Activated CD4-positive, alpha-beta memory T cell treated with anti-CD3 and anti-CD28 coated beads, Interleukin-2, amount 10 ng/mL, durations not matched to agents 7 days and 5 days (primary cell): ENCODE data around the gene TMEM220. TPM values are rescaled to one million over a fixed set of nuclear protein-coding genes. Genes with fewer than 3 reads are reported as not detected.
"Not testable (repeated sequence)": the region's sequence is repeated elsewhere in the genome, so short reads cannot be mapped to it uniquely, and the experiment has no call there.

Source experiments
- CTCF ChIA-PET: fragments of 350-600 bp; sonication (Branson Sonifier 250); formaldehyde crosslinking; loops from one replicate; lab custom pipeline; 2021; ENCODE audit warnings: antibody characterized with exemption, inconsistent platforms; lab: Charles Lee
- POLR2A ChIA-PET: fragments of 350-600 bp; sonication (Branson Sonifier 250); formaldehyde crosslinking; loops from one replicate; lab custom pipeline; 2021; ENCODE audit warnings: antibody characterized with exemption; lab: Charles Lee
- DNase-seq: peaks from one replicate; pipeline ENCODE4 v3.0.0-alpha.2; 2020
- H3K27ac Mint-ChIP-seq: one replicate; pipeline ENCODE4 v1.8.0; 2021; ENCODE audit warnings: mild to moderate bottlenecking, mixed read lengths
- H3K27me3 Mint-ChIP-seq: one replicate; pipeline ENCODE4 v1.8.0; 2021; ENCODE audit warnings: mixed read lengths
- H3K36me3 Mint-ChIP-seq: one replicate; pipeline ENCODE4 v1.8.0; 2021; ENCODE audit warnings: low read depth, mixed read lengths
- H3K4me1 Mint-ChIP-seq: one replicate; pipeline ENCODE4 v1.8.0; 2021; ENCODE audit warnings: mixed read lengths
- H3K4me3 Mint-ChIP-seq: one replicate; pipeline ENCODE4 v1.8.0; 2021; ENCODE audit warnings: mild to moderate bottlenecking, mixed read lengths
- H3K9me3 Mint-ChIP-seq: one replicate; pipeline ENCODE4 v1.8.0; 2021; ENCODE audit warnings: mixed read lengths
- total RNA-seq, 2 experiments: library from RNA; stranded (reverse); gene quantifications; one replicate each; pipeline ENCODE4 v1.2.3, GENCODE V29; 2021

Gene TMEM220
- total RNA-seq, 2 experiments from 2014 or later, result 0.10 to 0.78 TPM

GRCh38 chr17:10702574-10702973, 27.2 kb downstream of the TMEM220 start:
- Mint-ChIP-seq H3K27ac (no peak overlapping the region), H3K27me3 (no peaks in the 10 kb centered on the region), H3K9me3 (no peaks in the 10 kb centered on the region), H3K4me3 (no peak overlapping the region), H3K4me1 (peaks cover 50% of the 10 kb centered on the region), H3K36me3 (peaks cover 28% of the 10 kb centered on the region)
- ChIA-PET CTCF (interaction anchor here (2.3 kb wide), 1 partner anchor 35 kb away, joined by 7 read pairs; no protein-coding TSS in a partner anchor), POLR2A (no interaction called here)
- no peak for DNase-seq

GRCh38 chr17:10699856-10700255, 30.0 kb downstream of the TMEM220 start:
- peak overlapping the region; percentile 54 for H3K4me3 Mint-ChIP-seq
- H3K9me3 Mint-ChIP-seq, result no peaks in the 10 kb centered on the region
- H3K4me1 Mint-ChIP-seq, result peaks cover 58% of the 10 kb centered on the region
- H3K36me3 Mint-ChIP-seq, result peaks cover 24% of the 10 kb centered on the region
- peak overlapping the region; percentile 70 for H3K27ac Mint-ChIP-seq
- ChIA-PET CTCF (interaction anchor here (0.6 to 1.3 kb wide), 5 partner anchors 11 to 377 kb away, joined by 3 to 5 read pairs (median 3); no protein-coding TSS in a partner anchor), POLR2A (interaction anchor here (0.6 to 1.4 kb wide), 3 partner anchors 10 to 36 kb away, joined by 3 to 5 read pairs (median 3); no protein-coding TSS in a partner anchor)
- DNase-seq, result peak; percentile 26
- H3K27me3 Mint-ChIP-seq, result no peaks in the 10 kb centered on the region

- DNase-seq, result no peak
- CTCF ChIA-PET, result no interaction called here
Measured at GRCh38 chr17:10698096-10698818, 31.6 kb downstream of the TMEM220 start.

GRCh38 chr17:10697092-10698081, 32.4 kb downstream of the TMEM220 start, which contains the start of the genes ADPRM and SCO1:
ADPRM (plus strand) TSS chr17:10697594; CDS start chr17:10704927, 7,333 bp downstream.
SCO1 (minus strand) TSS chr17:10697533; CDS start chr17:10697507, 26 bp downstream.
- H3K9me3 Mint-ChIP-seq, result no peaks in the 10 kb centered on the region
- DNase-seq, result peak; percentile 92
- H3K4me3 Mint-ChIP-seq, result peak within 1 kb of the TSS; percentile 94
- ChIA-PET CTCF (interaction anchor here (2.4 to 3.9 kb wide), 2 partner anchors 14 to 40 kb away, joined by 5 to 23 read pairs; no protein-coding TSS in a partner anchor), POLR2A (interaction anchor here (1.0 to 1.2 kb wide), 4 partner anchors 9 to 1300 kb away, joined by 3 to 4 read pairs (median 4); partner anchors contain the start of genes TMEM220 and ZNF18)
- peaks cover 59% of the 10 kb centered on the region for H3K4me1 Mint-ChIP-seq
- no peaks in the 10 kb centered on the region for H3K27me3 Mint-ChIP-seq
- peak within 1 kb of the TSS; percentile 92 for H3K27ac Mint-ChIP-seq
- H3K36me3 Mint-ChIP-seq, result peaks cover 43% of the 10 kb centered on the region

More at GRCh38 chr17:10698096-10698818, 31.6 kb downstream of the TMEM220 start:
- H3K4me1 Mint-ChIP-seq, result peaks cover 63% of the 10 kb centered on the region
- H3K36me3 Mint-ChIP-seq, result peaks cover 34% of the 10 kb centered on the region
- POLR2A ChIA-PET, result interaction anchor here (1.0 to 1.2 kb wide), 2 partner anchors 45 to 1299 kb away, joined by 3 read pairs; partner anchors contain the start of gene ZNF18
- peak overlapping the region; percentile 92 for H3K27ac Mint-ChIP-seq
- no peaks in the 10 kb centered on the region for H3K27me3 Mint-ChIP-seq
- peak overlapping the region; percentile 94 for H3K4me3 Mint-ChIP-seq
- no peaks in the 10 kb centered on the region for H3K9me3 Mint-ChIP-seq

GRCh38 chr17:10695875-10696407, 33.9 kb downstream of the TMEM220 start:
- ChIA-PET POLR2A (interaction anchor here (1.0 to 1.2 kb wide), 3 partner anchors 8 to 1302 kb away, joined by 4 read pairs; partner anchors contain the start of genes TMEM220 and ZNF18), CTCF (interaction anchor here (0.9 to 3.9 kb wide), 4 partner anchors 13 to 78 kb away, joined by 3 to 23 read pairs (median 6); no protein-coding TSS in a partner anchor)
- H3K4me1 Mint-ChIP-seq, result peaks cover 54% of the 10 kb centered on the region
- H3K27ac Mint-ChIP-seq, H3K9me3 Mint-ChIP-seq, DNase-seq, H3K27me3 Mint-ChIP-seq: not testable (repeated sequence)
- peak overlapping the region; percentile 94 for H3K4me3 Mint-ChIP-seq
- H3K36me3 Mint-ChIP-seq, result peaks cover 48% of the 10 kb centered on the region

- ChIA-PET CTCF (interaction anchor here (1.4 kb wide), 1 partner anchor 57 kb away, joined by 5 read pairs; no protein-coding TSS in a partner anchor), POLR2A (interaction anchor here (1.3 kb wide), 1 partner anchor 9 kb away, joined by 4 read pairs; no protein-coding TSS in a partner anchor)
- Mint-ChIP-seq H3K4me1 (peaks cover 21% of the 10 kb centered on the region), H3K27ac (no peak overlapping the region), H3K36me3 (peaks cover 63% of the 10 kb centered on the region), H3K9me3 (no peaks in the 10 kb centered on the region), H3K27me3 (no peaks in the 10 kb centered on the region), H3K4me3 (no peak overlapping the region)
- DNase-seq, result no peak
Measured at GRCh38 chr17:10687499-10687898, 42.3 kb downstream of the TMEM220 start.

GRCh38 chr17:10683853-10684252, 46.0 kb downstream of the TMEM220 start:
- Mint-ChIP-seq H3K27ac (no peak overlapping the region), H3K4me3 (no peak overlapping the region), H3K9me3 (no peaks in the 10 kb centered on the region), H3K36me3 (peaks cover 58% of the 10 kb centered on the region), H3K27me3 (no peaks in the 10 kb centered on the region), H3K4me1 (peaks cover 5% of the 10 kb centered on the region)
- POLR2A ChIA-PET, result no interaction called here
- no peak for DNase-seq
- CTCF ChIA-PET, result interaction anchor here (1.3 to 5.3 kb wide), 7 partner anchors 8 to 69 kb away, joined by 3 to 23 read pairs (median 5); no protein-coding TSS in a partner anchor

GRCh38 chr17:10681866-10682446, 47.9 kb downstream of the TMEM220 start:
- Mint-ChIP-seq H3K36me3 (peaks cover 51% of the 10 kb centered on the region), H3K9me3 (no peaks in the 10 kb centered on the region), H3K4me3 (no peak overlapping the region), H3K27ac (no peak overlapping the region), H3K27me3 (no peaks in the 10 kb centered on the region), H3K4me1 (no peaks in the 10 kb centered on the region)
- DNase-seq, result no peak
- ChIA-PET CTCF (interaction anchor here (5.3 kb wide), 1 partner anchor 13 kb away, joined by 23 read pairs; no protein-coding TSS in a partner anchor), POLR2A (no interaction called here)

- Mint-ChIP-seq H3K9me3 (no peaks in the 10 kb centered on the region), H3K4me3 (no peak overlapping the region), H3K27me3 (no peaks in the 10 kb centered on the region), H3K27ac (no peak overlapping the region), H3K36me3 (peaks cover 6% of the 10 kb centered on the region), H3K4me1 (no peaks in the 10 kb centered on the region)
- ChIA-PET CTCF (interaction anchor here (1.0 kb wide), 1 partner anchor 9 kb away, joined by 3 read pairs; no protein-coding TSS in a partner anchor), POLR2A (interaction anchor here (1.0 kb wide), 1 partner anchor 11 kb away, joined by 3 read pairs; no protein-coding TSS in a partner anchor)
- DNase-seq, result no peak
Measured at GRCh38 chr17:10674704-10675103, 55.1 kb downstream of the TMEM220 start.

GRCh38 chr17:10673312-10673711, 56.5 kb downstream of the TMEM220 start:
- POLR2A ChIA-PET, result no interaction called here
- Mint-ChIP-seq H3K4me3 (no peak overlapping the region), H3K27ac (no peak overlapping the region), H3K36me3 (peaks cover 6% of the 10 kb centered on the region), H3K27me3 (no peaks in the 10 kb centered on the region), H3K9me3 (no peaks in the 10 kb centered on the region), H3K4me1 (no peaks in the 10 kb centered on the region)
- CTCF ChIA-PET, result no interaction called here
- DNase-seq, result no peak

GRCh38 chr17:10668775-10669174, 61.0 kb downstream of the TMEM220 start:
- ChIA-PET CTCF (no interaction called here), POLR2A (no interaction called here)
- Mint-ChIP-seq H3K27me3 (no peaks in the 10 kb centered on the region), H3K27ac (no peak overlapping the region), H3K4me3 (no peak overlapping the region), H3K4me1 (no peaks in the 10 kb centered on the region), H3K36me3 (no peaks in the 10 kb centered on the region), H3K9me3 (no peaks in the 10 kb centered on the region)
- no peak for DNase-seq
